Upper lobe of right lung (tissue), 1 donor: ENCODE data around the gene FAM171A2. TPM values are rescaled to one million over a fixed set of nuclear protein-coding genes. Genes with fewer than 3 reads are reported as not detected.

Source experiments
- ATAC-seq: fragments of 200-7000 bp; cut with Tn5 transposase; one replicate; pipeline ENCODE4 v1.9.1; 2020; ENCODE audit warnings: mild to moderate bottlenecking, moderate library complexity
- DNase-seq: peaks from one replicate; pipeline ENCODE4 v3.0.0-alpha.2; 2020
- H3K27ac ChIP-seq: fragments of 200-600 bp; one replicate; pipeline ENCODE4 v1.8.0; 2022
- H3K27me3 ChIP-seq: fragments of 200-600 bp; one replicate; pipeline ENCODE4 v1.8.0; 2022; ENCODE audit warnings: mild to moderate bottlenecking
- H3K36me3 ChIP-seq: fragments of 200-600 bp; one replicate; pipeline ENCODE4 v1.8.0; 2022
- H3K4me1 ChIP-seq: fragments of 200-600 bp; one replicate; pipeline ENCODE4 v1.8.0; 2022
- H3K4me3 ChIP-seq: fragments of 200-600 bp; one replicate; pipeline ENCODE4 v1.8.0; 2022; ENCODE audit warnings: mild to moderate bottlenecking
- H3K9me3 ChIP-seq: fragments of 200-600 bp; one replicate; pipeline ENCODE4 v1.8.0; 2022
- intact Hi-C: fragments of 100-400 bp; cut with DNase I; formaldehyde crosslinking; loops from one replicate; pipeline ENCODE4 v1.11.0; 2022
- total RNA-seq: library from RNA; stranded (reverse); fragmentation: NEBNext Ultra II Directional; extraction: Animal tissue kit (Norgen Biotek cat#: 25700); gene quantifications from one replicate; pipeline ENCODE4 v1.2.1, GENCODE V29; 2021
- TF ChIP-seq, protein P1 (sequence below): fragments of 200-600 bp; IDR thresholded peaks from one replicate; pipeline ENCODE4 v1.8.0; 2022; ENCODE audit warnings: antibody characterized with exemption
- donor health status: DM: no; HTN: yes; CAD: no; lungs with severe emphysema.

Gene FAM171A2
- total RNA-seq, 1 donor from 2014 or later, result 1.8 TPM

DNA sequence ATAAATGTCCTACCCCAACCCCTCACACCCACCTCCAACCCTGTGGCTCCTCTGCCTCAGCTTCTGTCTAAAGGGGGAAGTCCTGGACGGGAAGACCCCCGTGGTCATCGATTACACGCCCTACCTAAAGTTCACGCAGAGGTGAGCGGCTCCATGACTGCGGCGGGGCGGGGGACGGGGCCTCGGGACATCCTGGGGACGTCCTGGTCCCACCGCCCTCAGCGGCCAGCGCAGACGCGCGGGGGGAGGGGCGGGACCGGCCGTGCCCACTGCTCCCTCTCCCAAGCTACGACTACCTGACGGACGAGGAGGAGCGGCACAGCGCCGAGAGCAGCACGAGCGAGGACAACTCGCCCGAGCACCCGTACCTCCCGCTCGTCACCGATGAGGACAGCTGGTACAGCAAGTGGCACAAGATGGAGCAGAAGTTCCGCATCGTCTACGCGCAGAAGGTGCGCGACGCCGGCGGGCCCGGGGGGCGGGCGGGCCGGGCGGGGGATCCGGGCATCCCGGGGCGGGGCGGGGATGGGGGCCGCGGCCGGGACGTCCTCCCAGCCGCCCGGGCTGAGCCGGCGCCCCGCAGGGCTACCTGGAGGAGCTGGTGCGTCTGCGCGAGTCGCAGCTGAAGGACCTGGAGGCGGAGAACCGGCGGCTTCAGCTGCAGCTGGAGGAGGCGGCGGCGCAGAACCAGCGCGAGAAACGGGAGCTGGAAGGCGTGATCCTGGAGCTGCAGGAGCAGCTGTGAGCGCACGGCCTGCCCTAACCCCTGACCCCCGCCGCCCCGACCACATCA, 48.6 kb downstream of the FAM171A2 start:
- DNase-seq (peak; percentile 82), ATAC-seq (peak; percentile 59)
- Histone ChIP-seq H3K27ac (no peak overlapping the region), H3K4me1 (no peaks in the 10 kb centered on the region), H3K9me3 (no peaks in the 10 kb centered on the region), H3K36me3 (peaks cover 8% of the 10 kb centered on the region), H3K27me3 (peaks cover 41% of the 10 kb centered on the region), H3K4me3 (peak overlapping the region; percentile 8)
- intact Hi-C loops, result no loop called here
- TF ChIP-seq, protein P1, sequence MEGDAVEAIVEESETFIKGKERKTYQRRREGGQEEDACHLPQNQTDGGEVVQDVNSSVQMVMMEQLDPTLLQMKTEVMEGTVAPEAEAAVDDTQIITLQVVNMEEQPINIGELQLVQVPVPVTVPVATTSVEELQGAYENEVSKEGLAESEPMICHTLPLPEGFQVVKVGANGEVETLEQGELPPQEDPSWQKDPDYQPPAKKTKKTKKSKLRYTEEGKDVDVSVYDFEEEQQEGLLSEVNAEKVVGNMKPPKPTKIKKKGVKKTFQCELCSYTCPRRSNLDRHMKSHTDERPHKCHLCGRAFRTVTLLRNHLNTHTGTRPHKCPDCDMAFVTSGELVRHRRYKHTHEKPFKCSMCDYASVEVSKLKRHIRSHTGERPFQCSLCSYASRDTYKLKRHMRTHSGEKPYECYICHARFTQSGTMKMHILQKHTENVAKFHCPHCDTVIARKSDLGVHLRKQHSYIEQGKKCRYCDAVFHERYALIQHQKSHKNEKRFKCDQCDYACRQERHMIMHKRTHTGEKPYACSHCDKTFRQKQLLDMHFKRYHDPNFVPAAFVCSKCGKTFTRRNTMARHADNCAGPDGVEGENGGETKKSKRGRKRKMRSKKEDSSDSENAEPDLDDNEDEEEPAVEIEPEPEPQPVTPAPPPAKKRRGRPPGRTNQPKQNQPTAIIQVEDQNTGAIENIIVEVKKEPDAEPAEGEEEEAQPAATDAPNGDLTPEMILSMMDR, result no peak

DNA sequence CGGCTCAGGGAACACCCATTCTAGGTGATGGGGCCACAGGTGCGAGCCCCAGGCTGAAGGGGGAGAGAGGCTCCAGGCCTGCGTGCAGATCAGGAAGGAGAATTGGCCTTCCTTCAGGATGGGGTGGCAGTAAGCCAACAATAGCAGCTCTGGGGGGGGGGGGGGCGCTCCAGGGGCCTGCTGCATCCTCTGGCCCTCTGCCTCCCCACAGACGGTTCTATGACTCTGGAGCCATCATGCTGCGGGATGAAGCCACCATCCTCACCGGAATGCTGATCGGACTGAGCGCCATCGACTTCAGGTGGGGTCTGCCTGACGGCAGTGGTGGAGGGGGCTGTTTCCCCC, 49.2 kb downstream of the FAM171A2 start:
- Histone ChIP-seq H3K9me3 (no peaks in the 10 kb centered on the region), H3K27ac (no peak overlapping the region), H3K4me3 (no peak overlapping the region), H3K36me3 (peaks cover 3% of the 10 kb centered on the region), H3K27me3 (peaks cover 41% of the 10 kb centered on the region), H3K4me1 (no peaks in the 10 kb centered on the region)
- no peak for ATAC-seq
- DNase-seq, result no peak
- intact Hi-C loops, result no loop called here
- TF ChIP-seq, protein P1, result no peak

DNA sequence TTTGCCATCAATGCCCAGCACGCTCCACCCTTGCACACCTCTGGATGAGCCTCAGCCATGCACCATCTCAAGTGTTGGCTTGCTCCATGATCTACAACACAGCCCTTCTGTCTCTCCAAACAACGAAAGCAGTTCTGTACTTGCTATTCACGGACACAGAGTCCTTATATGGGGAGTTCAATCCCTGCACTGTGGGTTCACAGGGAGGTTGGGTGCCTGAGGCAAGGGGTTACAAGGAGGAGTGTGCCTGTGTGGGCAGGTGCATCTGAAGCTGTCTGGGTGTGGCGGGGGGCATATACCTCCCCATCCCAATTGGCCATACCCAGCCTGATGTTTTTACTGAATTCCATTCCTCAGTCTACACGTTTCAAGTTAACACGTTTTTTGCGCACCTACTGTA, 49.6 kb downstream of the FAM171A2 start:
- no peak overlapping the region for H3K27ac ChIP-seq

DNA sequence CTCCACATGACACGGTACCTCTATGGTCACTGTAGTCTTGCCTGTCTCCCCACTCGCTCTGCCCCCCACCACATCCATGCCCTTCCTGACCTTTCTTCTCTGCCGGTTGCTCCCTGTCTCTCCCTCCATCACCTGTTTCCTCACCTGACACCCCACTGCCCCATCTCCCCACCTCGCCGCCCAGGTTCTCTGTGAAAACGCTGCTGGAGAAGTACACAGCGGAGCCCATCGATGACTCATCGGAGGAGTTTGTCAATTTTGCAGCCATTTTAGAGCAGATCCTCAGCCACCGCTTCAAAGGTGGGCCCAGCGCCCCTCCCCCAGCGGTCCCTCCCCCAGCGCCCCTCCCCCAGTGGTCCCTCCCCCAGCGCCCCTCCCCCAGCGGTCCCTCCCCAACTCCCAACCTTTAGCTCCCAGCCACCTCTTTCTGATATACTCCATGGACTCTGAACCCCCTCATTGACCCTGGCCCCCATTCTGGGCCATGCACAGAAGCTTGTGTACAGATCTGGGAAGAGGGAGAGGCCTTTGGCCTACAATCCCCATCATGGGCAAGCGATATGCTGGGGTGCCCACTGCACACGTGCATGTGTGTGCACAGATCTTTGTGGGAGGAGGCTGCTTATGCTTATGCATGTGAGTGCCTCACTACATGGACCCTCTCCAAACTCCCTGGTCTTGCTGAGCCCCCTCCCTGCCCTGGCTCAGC, 51.1 kb downstream of the FAM171A2 start:
- TF ChIP-seq, protein P1, result no peak
- no peaks in the 10 kb centered on the region for H3K9me3 ChIP-seq
- no peak overlapping the region for H3K27ac ChIP-seq
- DNase-seq (no peak), ATAC-seq (no peak)
- peaks cover 14% of the 10 kb centered on the region for H3K4me1 ChIP-seq
- H3K36me3 ChIP-seq, result no peaks in the 10 kb centered on the region
- intact Hi-C loops, result no loop called here
- H3K4me3 ChIP-seq, result no peak overlapping the region
- peaks cover 36% of the 10 kb centered on the region for H3K27me3 ChIP-seq

More for the DNA sequence above, 49.6 kb downstream of the FAM171A2 start:
- peaks cover 2% of the 10 kb centered on the region for H3K4me1 ChIP-seq
- H3K27me3 ChIP-seq, result peaks cover 41% of the 10 kb centered on the region
- TF ChIP-seq, protein P1, result no peak
- H3K9me3 ChIP-seq, result no peaks in the 10 kb centered on the region
- ATAC-seq, result no peak
- intact Hi-C loops, result no loop called here
- no peaks in the 10 kb centered on the region for H3K36me3 ChIP-seq
- no peak for DNase-seq
- H3K4me3 ChIP-seq, result no peak overlapping the region

DNA sequence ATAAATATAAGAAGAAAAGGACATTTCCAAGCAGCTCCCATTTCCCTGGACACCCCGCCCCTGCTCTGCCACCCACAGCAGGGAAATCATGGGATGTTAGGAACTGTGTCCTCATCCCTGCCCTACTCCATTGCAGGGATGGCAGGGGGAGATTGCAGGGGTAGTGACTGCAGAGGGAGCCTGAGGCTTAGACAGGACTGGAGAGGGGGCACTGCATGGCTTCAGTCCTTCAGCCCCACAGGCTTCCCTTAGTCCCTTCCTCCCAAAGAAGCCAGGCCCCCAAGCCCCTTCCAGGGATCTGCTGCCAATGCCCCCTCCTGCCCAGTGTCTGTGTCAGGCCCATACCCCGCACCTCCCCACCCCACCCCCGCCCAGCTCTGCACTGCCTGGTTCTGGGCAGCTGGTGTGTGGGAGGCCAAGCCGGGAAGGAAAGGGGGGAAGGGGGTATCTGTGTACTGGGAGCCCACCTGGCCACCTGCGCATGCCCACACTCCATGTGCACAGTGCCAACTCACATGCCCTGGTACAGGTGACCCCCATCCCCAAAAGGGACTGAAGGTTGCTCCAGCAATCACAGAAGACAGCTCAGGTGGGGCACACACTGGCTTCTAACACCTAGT, 52.0 kb downstream of the FAM171A2 start:
- peaks cover 27% of the 10 kb centered on the region for H3K27me3 ChIP-seq
- DNase-seq, result no peak
- intact Hi-C loops, result no loop called here
- no peak overlapping the region for H3K27ac ChIP-seq
- TF ChIP-seq, protein P1, result no peak
- no peaks in the 10 kb centered on the region for H3K36me3 ChIP-seq
- H3K4me1 ChIP-seq, result peaks cover 19% of the 10 kb centered on the region
- H3K9me3 ChIP-seq, result no peaks in the 10 kb centered on the region
- H3K4me3 ChIP-seq, result no peak overlapping the region
- ATAC-seq, result no peak
